GM19452 (cell line): ENCODE measurements around the gene ZNF366.
A peak's percentile ranks its signal among the peaks of the same experiment; 100 is the strongest.

Experiments used
- ATAC-seq: cut with Tn5 transposase; IDR thresholded peaks from one replicate; pipeline ENCODE4 v1.9.1; 2021; ENCODE audit not compliant: unreplicated experiment

Gene ZNF366

GRCh38 chr5:72507231-72507906, at the start of gene ZNF366:
ZNF366 (minus strand) TSS chr5:72507410; CDS start chr5:72461496, 45,914 bp downstream.
- ATAC-seq: no peak

- ATAC-seq: peak; percentile 80
These were observed 49.3 kb upstream of the ZNF366 start for GRCh38 chr5:72556351-72557166.

- no peak for ATAC-seq
These were observed 48.7 kb upstream of the ZNF366 start for GRCh38 chr5:72555871-72556270.

- no peak for ATAC-seq
These were observed 47.7 kb upstream of the ZNF366 start for GRCh38 chr5:72554897-72555296.

GRCh38 chr5:72552041-72552557, 44.9 kb upstream of the ZNF366 start:
- no peak for ATAC-seq

GRCh38 chr5:72550595-72550994, 43.4 kb upstream of the ZNF366 start:
- ATAC-seq: no peak

GRCh38 chr5:72543811-72544210, 36.6 kb upstream of the ZNF366 start:
- no peak for ATAC-seq

- no peak for ATAC-seq
These were observed 36.2 kb upstream of the ZNF366 start for GRCh38 chr5:72543365-72543764.

- ATAC-seq: no peak
These were observed 35.5 kb upstream of the ZNF366 start for GRCh38 chr5:72542695-72543094.

GRCh38 chr5:72541501-72542225, 34.5 kb upstream of the ZNF366 start:
- no peak for ATAC-seq

- ATAC-seq: no peak
These were observed 33.7 kb upstream of the ZNF366 start for GRCh38 chr5:72540759-72541438.

- ATAC-seq: no peak
These were observed 32.5 kb upstream of the ZNF366 start for GRCh38 chr5:72539726-72540125.

GRCh38 chr5:72539038-72539437, 31.8 kb upstream of the ZNF366 start:
- ATAC-seq: no peak

- ATAC-seq: no peak
These were observed 30.0 kb upstream of the ZNF366 start for GRCh38 chr5:72537166-72537565.

- no peak for ATAC-seq
These were observed 24.4 kb upstream of the ZNF366 start for GRCh38 chr5:72531496-72532190.

- ATAC-seq: no peak
These were observed 23.0 kb upstream of the ZNF366 start for GRCh38 chr5:72530196-72530595.

GRCh38 chr5:72529383-72529782, 22.2 kb upstream of the ZNF366 start:
- no peak for ATAC-seq

GRCh38 chr5:72525816-72526215, 18.6 kb upstream of the ZNF366 start:
- ATAC-seq: no peak

- ATAC-seq: no peak
These were observed 16.9 kb upstream of the ZNF366 start for GRCh38 chr5:72523960-72524582.

- ATAC-seq: no peak
These were observed 15.4 kb upstream of the ZNF366 start for GRCh38 chr5:72522607-72523006.
